H1 (cell line): ENCODE results near the gene IDI1.

Experiments used
- ATF3 ChIP-seq: IDR thresholded peaks from 2 replicates; pipeline ENCODE4 v1.6.1; 2011; ENCODE audit warnings: low read depth, mild to moderate bottlenecking, low read length; ENCODE audit not compliant: insufficient read depth
- CBX8 ChIP-seq: fragments of 300-800, 300-1000 bp; sonication (generic); IDR thresholded peaks from 2 replicates; pipeline ENCODE4 v1.7.1; 2016; ENCODE audit warnings: low read depth, low read length, borderline replicate concordance
- CHD2 ChIP-seq: IDR thresholded peaks from 2 replicates; pipeline ENCODE4 v1.6.1; 2012; ENCODE audit warnings: low read length, improper control_type of control experiment
- GTF2F1 ChIP-seq: IDR thresholded peaks from 2 replicates; pipeline ENCODE4 v1.6.1; 2012; ENCODE audit warnings: low read depth, low read length, improper control_type of control experiment, borderline replicate concordance
- NANOG ChIP-seq: IDR thresholded peaks from 2 replicates; pipeline ENCODE4 v1.6.1; 2011; ENCODE audit warnings: low read length, low read depth, mild to moderate bottlenecking, inconsistent platforms; ENCODE audit not compliant: insufficient read depth, poor library complexity, severe bottlenecking
- POLR2A ChIP-seq, 2 experiments: IDR thresholded peaks; 1 replicate in 1 of 2; 2 replicates in 1 of 2; pipeline ENCODE4 v1.6.1; 2011; ENCODE audit warnings: low read depth in 2 of 2, low read length in 2 of 2, mild to moderate bottlenecking in 2 of 2; ENCODE audit errors: control extremely low read depth in 1 of 2
- RBBP5 ChIP-seq: IDR thresholded peaks from 2 replicates; pipeline ENCODE4 v1.7.1; 2012; ENCODE audit warnings: low read depth, mild to moderate bottlenecking, inconsistent platforms, low read length, moderate library complexity, borderline replicate concordance
- SIRT6 ChIP-seq: IDR thresholded peaks from one replicate; pipeline ENCODE4 v1.7.1; 2012; ENCODE audit warnings: low read length, inconsistent platforms
- TF ChIP-seq, protein P1 (sequence below), 3 experiments: IDR thresholded peaks; 1 replicate in 2 of 3; 2 replicates in 1 of 3; pipeline versions ENCODE4 v1.5.1 to v1.6.1; 2011; ENCODE audit warnings: low read length in 3 of 3, mild to moderate bottlenecking in 3 of 3, inconsistent platforms in 2 of 3, low read depth in 1 of 3, moderate library complexity in 1 of 3; ENCODE audit not compliant: insufficient read depth in 1 of 3; ENCODE audit errors: control extremely low read depth in 1 of 3
- TF ChIP-seq, protein P2 (sequence below): IDR thresholded peaks from 2 replicates; pipeline ENCODE4 v1.6.1; 2011; ENCODE audit warnings: low read length, improper control_type of control experiment

DNA sequence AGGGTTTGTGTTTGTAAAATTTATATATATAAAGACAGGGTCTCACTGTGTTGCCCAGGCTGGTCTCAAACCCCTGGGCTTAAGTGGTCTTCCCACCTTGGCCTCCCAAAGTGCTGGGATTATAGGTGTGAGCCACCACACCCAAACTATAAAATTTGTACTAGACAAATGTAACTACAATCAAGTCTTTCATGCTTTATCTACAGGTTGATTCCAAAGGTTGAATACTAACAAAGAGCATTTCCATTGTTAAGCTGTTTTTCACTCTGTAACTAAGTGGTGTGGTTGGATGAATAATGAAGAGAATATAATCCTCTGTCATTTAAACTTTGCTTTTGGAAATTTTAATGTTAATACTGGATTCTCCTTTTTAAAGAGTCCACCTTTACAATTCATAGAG, 29.7 kb upstream of the IDI1 start:
- TF ChIP-seq, protein P1, sequence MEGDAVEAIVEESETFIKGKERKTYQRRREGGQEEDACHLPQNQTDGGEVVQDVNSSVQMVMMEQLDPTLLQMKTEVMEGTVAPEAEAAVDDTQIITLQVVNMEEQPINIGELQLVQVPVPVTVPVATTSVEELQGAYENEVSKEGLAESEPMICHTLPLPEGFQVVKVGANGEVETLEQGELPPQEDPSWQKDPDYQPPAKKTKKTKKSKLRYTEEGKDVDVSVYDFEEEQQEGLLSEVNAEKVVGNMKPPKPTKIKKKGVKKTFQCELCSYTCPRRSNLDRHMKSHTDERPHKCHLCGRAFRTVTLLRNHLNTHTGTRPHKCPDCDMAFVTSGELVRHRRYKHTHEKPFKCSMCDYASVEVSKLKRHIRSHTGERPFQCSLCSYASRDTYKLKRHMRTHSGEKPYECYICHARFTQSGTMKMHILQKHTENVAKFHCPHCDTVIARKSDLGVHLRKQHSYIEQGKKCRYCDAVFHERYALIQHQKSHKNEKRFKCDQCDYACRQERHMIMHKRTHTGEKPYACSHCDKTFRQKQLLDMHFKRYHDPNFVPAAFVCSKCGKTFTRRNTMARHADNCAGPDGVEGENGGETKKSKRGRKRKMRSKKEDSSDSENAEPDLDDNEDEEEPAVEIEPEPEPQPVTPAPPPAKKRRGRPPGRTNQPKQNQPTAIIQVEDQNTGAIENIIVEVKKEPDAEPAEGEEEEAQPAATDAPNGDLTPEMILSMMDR (IDR thresholded peaks at IDR 0.05; ENCODE audit: control extremely low read depth in 1 of 3, insufficient read depth in 1 of 3, low read depth in 1 of 3, low read length in 3 of 3) = no peak
- no peak for TF ChIP-seq SIRT6
- no peak for TF ChIP-seq ATF3
- TF ChIP-seq, protein P2, sequence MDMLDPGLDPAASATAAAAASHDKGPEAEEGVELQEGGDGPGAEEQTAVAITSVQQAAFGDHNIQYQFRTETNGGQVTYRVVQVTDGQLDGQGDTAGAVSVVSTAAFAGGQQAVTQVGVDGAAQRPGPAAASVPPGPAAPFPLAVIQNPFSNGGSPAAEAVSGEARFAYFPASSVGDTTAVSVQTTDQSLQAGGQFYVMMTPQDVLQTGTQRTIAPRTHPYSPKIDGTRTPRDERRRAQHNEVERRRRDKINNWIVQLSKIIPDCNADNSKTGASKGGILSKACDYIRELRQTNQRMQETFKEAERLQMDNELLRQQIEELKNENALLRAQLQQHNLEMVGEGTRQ = no peak
- TF ChIP-seq RBBP5 = no peak
- no peak for TF ChIP-seq CHD2
- TF ChIP-seq NANOG = no peak
- no peak for TF ChIP-seq CBX8
- no peak for TF ChIP-seq GTF2F1
- no peak for TF ChIP-seq POLR2A (IDR thresholded peaks at IDR 0.05; ENCODE audit: control extremely low read depth in 1 of 2, low read depth in 2 of 2, low read length in 2 of 2)
